ENCODE measurements around the gene CPT1C. TPM values are rescaled to one million over a fixed set of nuclear protein-coding genes. Genes with fewer than 3 reads are reported as not detected.
A peak's percentile ranks its signal among the peaks of the same experiment; 100 is the strongest.

Gene CPT1C
- total RNA-seq, 1 donor from 2014 or later, result 33.6 TPM

DNA sequence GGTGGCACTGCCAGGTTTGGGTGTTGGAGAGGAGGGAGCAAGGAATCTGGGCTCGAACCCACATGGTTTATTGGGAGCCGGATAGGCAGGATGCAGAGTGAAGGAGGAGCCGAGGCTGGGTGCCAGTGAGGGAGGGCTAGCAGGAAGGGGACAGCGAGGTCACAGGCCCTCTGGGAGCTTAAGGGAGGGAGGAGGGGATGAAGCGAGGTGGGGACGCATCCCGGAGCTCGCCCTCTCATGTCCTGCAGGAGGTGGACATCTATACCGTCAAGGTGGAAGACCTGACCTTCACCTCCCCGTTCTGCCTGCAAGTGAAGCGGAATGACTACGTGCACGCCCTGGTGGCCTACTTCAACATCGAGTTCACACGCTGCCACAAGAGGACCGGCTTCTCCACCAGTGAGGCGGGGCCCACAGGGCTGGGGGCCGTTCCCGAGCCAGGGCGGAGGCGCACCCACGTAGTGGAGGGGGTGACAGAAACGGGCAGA lies 5.0 kb upstream of the CPT1C start:
- no peak for TF ChIP-seq CTCF (IDR thresholded peaks at IDR 0.05; ENCODE audit: insufficient read depth, low read depth, low read length)
- no peak for TF ChIP-seq EZH2 (IDR thresholded peaks at IDR 0.05; ENCODE audit: insufficient read depth, low read length)
- FAIRE-seq, result no peak
- Histone ChIP-seq H4K20me1 (ENCODE audit: insufficient read depth, low read length) (peaks cover 60% of the 10 kb centered on the region), H3K4me1 (ENCODE audit: insufficient read depth, low read length) (peaks cover 16% of the 10 kb centered on the region), H3K36me3 (ENCODE audit: insufficient read depth, low read length) (peaks cover 16% of the 10 kb centered on the region), H3K27ac (ENCODE audit: low read depth, low read length) (no peak overlapping the region), H3K27me3 (ENCODE audit: insufficient read depth, low read length) (no peaks in the 10 kb centered on the region), H3K79me2 (ENCODE audit: insufficient read depth, low read length) (peaks cover 22% of the 10 kb centered on the region), H3K4me2 (ENCODE audit: low read length) (no peak overlapping the region), H3K9me3 (ENCODE audit: insufficient read depth, low read depth, low read length) (no peaks in the 10 kb centered on the region), H3K4me3 (ENCODE audit: insufficient read depth, low read depth, low read length) (no peak overlapping the region), H3K9ac (ENCODE audit: low read length) (no peak overlapping the region), H2AFZ (ENCODE audit: low read depth, low read length) (no peak overlapping the region)
- no peaks in the 10 kb centered on the region for H3K27me3 Mint-ChIP-seq (ENCODE audit: low read depth, unreplicated experiment)
- DNase-seq (ENCODE audit: low read depth), result no peak
- H3K27ac Mint-ChIP-seq (ENCODE audit: unreplicated experiment), result no peak overlapping the region
- peak overlapping the region; percentile 27 for H3K4me3 Mint-ChIP-seq (ENCODE audit: unreplicated experiment)
- H3K36me3 Mint-ChIP-seq (ENCODE audit: low read depth, unreplicated experiment), result peaks cover 14% of the 10 kb centered on the region
- H3K4me1 Mint-ChIP-seq (ENCODE audit: low read depth, unreplicated experiment), result peaks cover 12% of the 10 kb centered on the region
- no peaks in the 10 kb centered on the region for H3K9me3 Mint-ChIP-seq (ENCODE audit: unreplicated experiment)

GRCh38 chr19:49686503-49687088 lies 4.3 kb upstream of the CPT1C start:
- peak overlapping the region; percentile 62 for H3K4me3 Mint-ChIP-seq (ENCODE audit: unreplicated experiment)
- FAIRE-seq (no peak), DNase-seq (ENCODE audit: low read depth) (no peak)
- Histone ChIP-seq H3K79me2 (ENCODE audit: insufficient read depth, low read length) (peaks cover 17% of the 10 kb centered on the region), H2AFZ (ENCODE audit: low read depth, low read length) (no peak overlapping the region), H3K9me3 (ENCODE audit: insufficient read depth, low read depth, low read length) (no peaks in the 10 kb centered on the region), H3K27ac (ENCODE audit: low read depth, low read length) (no peak overlapping the region), H3K4me1 (ENCODE audit: insufficient read depth, low read length) (peaks cover 15% of the 10 kb centered on the region), H3K9ac (ENCODE audit: low read length) (no peak overlapping the region), H3K4me2 (ENCODE audit: low read length) (no peak overlapping the region), H3K27me3 (ENCODE audit: insufficient read depth, low read length) (no peaks in the 10 kb centered on the region), H3K4me3 (ENCODE audit: insufficient read depth, low read depth, low read length) (no peak overlapping the region), H3K36me3 (ENCODE audit: insufficient read depth, low read length) (peaks cover 16% of the 10 kb centered on the region), H4K20me1 (ENCODE audit: insufficient read depth, low read length) (peaks cover 54% of the 10 kb centered on the region)
- H3K36me3 Mint-ChIP-seq (ENCODE audit: low read depth, unreplicated experiment), result peaks cover 14% of the 10 kb centered on the region
- no peaks in the 10 kb centered on the region for H3K27me3 Mint-ChIP-seq (ENCODE audit: low read depth, unreplicated experiment)
- no peak for TF ChIP-seq CTCF (IDR thresholded peaks at IDR 0.05; ENCODE audit: insufficient read depth, low read depth, low read length)
- TF ChIP-seq EZH2 (IDR thresholded peaks at IDR 0.05; ENCODE audit: insufficient read depth, low read length), result no peak
- H3K9me3 Mint-ChIP-seq (ENCODE audit: unreplicated experiment), result no peaks in the 10 kb centered on the region
- H3K4me1 Mint-ChIP-seq (ENCODE audit: low read depth, unreplicated experiment), result peaks cover 12% of the 10 kb centered on the region
- H3K27ac Mint-ChIP-seq (ENCODE audit: unreplicated experiment), result no peak overlapping the region

GRCh38 chr19:49687150-49687549 lies 3.8 kb upstream of the CPT1C start:
- Histone ChIP-seq H3K9me3 (ENCODE audit: insufficient read depth, low read depth, low read length) (no peaks in the 10 kb centered on the region), H3K4me1 (ENCODE audit: insufficient read depth, low read length) (peaks cover 15% of the 10 kb centered on the region), H3K27me3 (ENCODE audit: insufficient read depth, low read length) (no peaks in the 10 kb centered on the region), H3K4me2 (ENCODE audit: low read length) (no peak overlapping the region), H3K4me3 (ENCODE audit: insufficient read depth, low read depth, low read length) (no peak overlapping the region), H3K79me2 (ENCODE audit: insufficient read depth, low read length) (peaks cover 11% of the 10 kb centered on the region), H3K27ac (ENCODE audit: low read depth, low read length) (no peak overlapping the region), H3K9ac (ENCODE audit: low read length) (no peak overlapping the region), H3K36me3 (ENCODE audit: insufficient read depth, low read length) (peaks cover 12% of the 10 kb centered on the region), H2AFZ (ENCODE audit: low read depth, low read length) (no peak overlapping the region), H4K20me1 (ENCODE audit: insufficient read depth, low read length) (peaks cover 49% of the 10 kb centered on the region)
- H3K9me3 Mint-ChIP-seq (ENCODE audit: unreplicated experiment), result no peaks in the 10 kb centered on the region
- no peak for TF ChIP-seq CTCF (IDR thresholded peaks at IDR 0.05; ENCODE audit: insufficient read depth, low read depth, low read length)
- TF ChIP-seq EZH2 (IDR thresholded peaks at IDR 0.05; ENCODE audit: insufficient read depth, low read length), result no peak
- peak overlapping the region; percentile 62 for H3K4me3 Mint-ChIP-seq (ENCODE audit: unreplicated experiment)
- H3K27me3 Mint-ChIP-seq (ENCODE audit: low read depth, unreplicated experiment), result no peaks in the 10 kb centered on the region
- H3K4me1 Mint-ChIP-seq (ENCODE audit: low read depth, unreplicated experiment), result peaks cover 12% of the 10 kb centered on the region
- H3K36me3 Mint-ChIP-seq (ENCODE audit: low read depth, unreplicated experiment), result peaks cover 14% of the 10 kb centered on the region
- H3K27ac Mint-ChIP-seq (ENCODE audit: unreplicated experiment), result no peak overlapping the region
- FAIRE-seq (no peak), DNase-seq (ENCODE audit: low read depth) (no peak)

All from astrocyte (in vitro differentiated cells and primary cell).